GM18520 (cell line): ENCODE results near the gene CMTM8.
"Not testable (repeated sequence)": the region's sequence is repeated elsewhere in the genome, so short reads cannot be mapped to it uniquely, and the experiment has no call there.

ENCODE experiments used
- ATAC-seq: cut with Tn5 transposase; IDR thresholded peaks from one replicate; pipeline ENCODE4 v1.9.1; 2021; ENCODE audit not compliant: unreplicated experiment

CMTM8 gene

GRCh38 chr3:32238453-32239306, at the start of gene CMTM8:
CMTM8 (plus strand) TSS chr3:32238680; CDS start chr3:32238973, 293 bp downstream.
- no peak for ATAC-seq

- no peak for ATAC-seq
Measured at GRCh38 chr3:32189693-32190092, 48.8 kb upstream of the CMTM8 start.

GRCh38 chr3:32190556-32190955, 47.9 kb upstream of the CMTM8 start:
- ATAC-seq: not testable (repeated sequence)

- ATAC-seq: no peak
Measured at GRCh38 chr3:32193101-32193500, 45.4 kb upstream of the CMTM8 start.

GRCh38 chr3:32194653-32195052, 43.8 kb upstream of the CMTM8 start:
- ATAC-seq: no peak

GRCh38 chr3:32195995-32196540, 42.4 kb upstream of the CMTM8 start:
- ATAC-seq: no peak

GRCh38 chr3:32197991-32198390, 40.5 kb upstream of the CMTM8 start:
- no peak for ATAC-seq

GRCh38 chr3:32198714-32199113, 39.8 kb upstream of the CMTM8 start:
- no peak for ATAC-seq

- ATAC-seq: no peak
Measured at GRCh38 chr3:32200490-32200889, 38.0 kb upstream of the CMTM8 start.

GRCh38 chr3:32200992-32201758, 37.3 kb upstream of the CMTM8 start:
- ATAC-seq: no peak

GRCh38 chr3:32202496-32202895, 36.0 kb upstream of the CMTM8 start:
- ATAC-seq: no peak

- no peak for ATAC-seq
Measured at GRCh38 chr3:32203854-32204253, 34.6 kb upstream of the CMTM8 start.

- ATAC-seq: no peak
Measured at GRCh38 chr3:32208447-32208846, 30.0 kb upstream of the CMTM8 start.

- ATAC-seq: no peak
Measured at GRCh38 chr3:32215185-32215584, 23.3 kb upstream of the CMTM8 start.

- ATAC-seq: no peak
Measured at GRCh38 chr3:32216172-32216783, 22.2 kb upstream of the CMTM8 start.

- ATAC-seq: no peak
Measured at GRCh38 chr3:32217339-32217738, 21.1 kb upstream of the CMTM8 start.

- ATAC-seq: no peak
Measured at GRCh38 chr3:32219537-32219936, 18.9 kb upstream of the CMTM8 start.

GRCh38 chr3:32220006-32220405, 18.5 kb upstream of the CMTM8 start:
- ATAC-seq: no peak

GRCh38 chr3:32222950-32223349, 15.5 kb upstream of the CMTM8 start:
- no peak for ATAC-seq

GRCh38 chr3:32224016-32224516, 14.4 kb upstream of the CMTM8 start:
- no peak for ATAC-seq

GRCh38 chr3:32226875-32227500, 11.5 kb upstream of the CMTM8 start:
- no peak for ATAC-seq
